ENCODE results near the gene PCSK2. TPM values are rescaled to one million over a fixed set of nuclear protein-coding genes. Genes with fewer than 3 reads are reported as not detected.

The PCSK2 gene
- polyA plus RNA-seq, 1 donor from 2014 or later: 27.9 TPM

DNA sequence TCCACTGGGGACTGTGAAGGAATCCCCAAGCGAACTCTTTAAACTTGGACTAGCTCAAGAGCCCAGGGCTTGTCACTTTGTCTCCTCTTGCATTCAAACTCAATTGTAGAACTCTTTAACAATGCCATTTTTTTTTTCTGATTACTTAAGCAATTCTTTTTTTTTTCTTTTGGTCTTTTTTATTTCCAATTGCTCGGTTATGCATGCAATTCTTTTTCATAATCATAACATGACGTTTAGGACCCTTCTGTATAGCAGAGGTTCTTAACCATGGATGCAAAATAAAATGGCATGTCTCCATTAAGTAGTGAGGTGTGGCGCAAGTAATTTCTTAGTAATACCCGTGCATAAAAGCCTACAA, 304.8 kb downstream of the PCSK2 start:
- no peaks in the 10 kb centered on the region for H3K9me2 ChIP-seq (ENCODE audit: insufficient read depth, low read length)
- peak overlapping the region; percentile 66 for H3K4me2 ChIP-seq (ENCODE audit: low read length)
- TF ChIP-seq SMC3 (conservative IDR thresholded peaks at IDR 0.05; ENCODE audit: poor library complexity): no peak
- TF ChIP-seq EZH2 (IDR thresholded peaks at IDR 0.05; ENCODE audit: borderline replicate concordance, insufficient read depth, low read length, poor library complexity, severe bottlenecking): no peak
- no peak for TF ChIP-seq POLR2AphosphoS5 (IDR thresholded peaks at IDR 0.05)
- TF ChIP-seq RAD21 (conservative IDR thresholded peaks at IDR 0.05): no peak
- TF ChIP-seq TAF1 (IDR thresholded peaks at IDR 0.05; ENCODE audit: low read depth): no peak
- TF ChIP-seq, protein P1, sequence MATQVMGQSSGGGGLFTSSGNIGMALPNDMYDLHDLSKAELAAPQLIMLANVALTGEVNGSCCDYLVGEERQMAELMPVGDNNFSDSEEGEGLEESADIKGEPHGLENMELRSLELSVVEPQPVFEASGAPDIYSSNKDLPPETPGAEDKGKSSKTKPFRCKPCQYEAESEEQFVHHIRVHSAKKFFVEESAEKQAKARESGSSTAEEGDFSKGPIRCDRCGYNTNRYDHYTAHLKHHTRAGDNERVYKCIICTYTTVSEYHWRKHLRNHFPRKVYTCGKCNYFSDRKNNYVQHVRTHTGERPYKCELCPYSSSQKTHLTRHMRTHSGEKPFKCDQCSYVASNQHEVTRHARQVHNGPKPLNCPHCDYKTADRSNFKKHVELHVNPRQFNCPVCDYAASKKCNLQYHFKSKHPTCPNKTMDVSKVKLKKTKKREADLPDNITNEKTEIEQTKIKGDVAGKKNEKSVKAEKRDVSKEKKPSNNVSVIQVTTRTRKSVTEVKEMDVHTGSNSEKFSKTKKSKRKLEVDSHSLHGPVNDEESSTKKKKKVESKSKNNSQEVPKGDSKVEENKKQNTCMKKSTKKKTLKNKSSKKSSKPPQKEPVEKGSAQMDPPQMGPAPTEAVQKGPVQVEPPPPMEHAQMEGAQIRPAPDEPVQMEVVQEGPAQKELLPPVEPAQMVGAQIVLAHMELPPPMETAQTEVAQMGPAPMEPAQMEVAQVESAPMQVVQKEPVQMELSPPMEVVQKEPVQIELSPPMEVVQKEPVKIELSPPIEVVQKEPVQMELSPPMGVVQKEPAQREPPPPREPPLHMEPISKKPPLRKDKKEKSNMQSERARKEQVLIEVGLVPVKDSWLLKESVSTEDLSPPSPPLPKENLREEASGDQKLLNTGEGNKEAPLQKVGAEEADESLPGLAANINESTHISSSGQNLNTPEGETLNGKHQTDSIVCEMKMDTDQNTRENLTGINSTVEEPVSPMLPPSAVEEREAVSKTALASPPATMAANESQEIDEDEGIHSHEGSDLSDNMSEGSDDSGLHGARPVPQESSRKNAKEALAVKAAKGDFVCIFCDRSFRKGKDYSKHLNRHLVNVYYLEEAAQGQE (IDR thresholded peaks at IDR 0.05; ENCODE audit: borderline replicate concordance): no peak
- TF ChIP-seq MXI1 (conservative IDR thresholded peaks at IDR 0.05; ENCODE audit: poor library complexity, severe bottlenecking): no peak
- TF ChIP-seq, protein P2, sequence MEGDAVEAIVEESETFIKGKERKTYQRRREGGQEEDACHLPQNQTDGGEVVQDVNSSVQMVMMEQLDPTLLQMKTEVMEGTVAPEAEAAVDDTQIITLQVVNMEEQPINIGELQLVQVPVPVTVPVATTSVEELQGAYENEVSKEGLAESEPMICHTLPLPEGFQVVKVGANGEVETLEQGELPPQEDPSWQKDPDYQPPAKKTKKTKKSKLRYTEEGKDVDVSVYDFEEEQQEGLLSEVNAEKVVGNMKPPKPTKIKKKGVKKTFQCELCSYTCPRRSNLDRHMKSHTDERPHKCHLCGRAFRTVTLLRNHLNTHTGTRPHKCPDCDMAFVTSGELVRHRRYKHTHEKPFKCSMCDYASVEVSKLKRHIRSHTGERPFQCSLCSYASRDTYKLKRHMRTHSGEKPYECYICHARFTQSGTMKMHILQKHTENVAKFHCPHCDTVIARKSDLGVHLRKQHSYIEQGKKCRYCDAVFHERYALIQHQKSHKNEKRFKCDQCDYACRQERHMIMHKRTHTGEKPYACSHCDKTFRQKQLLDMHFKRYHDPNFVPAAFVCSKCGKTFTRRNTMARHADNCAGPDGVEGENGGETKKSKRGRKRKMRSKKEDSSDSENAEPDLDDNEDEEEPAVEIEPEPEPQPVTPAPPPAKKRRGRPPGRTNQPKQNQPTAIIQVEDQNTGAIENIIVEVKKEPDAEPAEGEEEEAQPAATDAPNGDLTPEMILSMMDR (IDR thresholded peaks at IDR 0.05; ENCODE audit: poor library complexity, severe bottlenecking): no peak
- no peak for TF ChIP-seq EP300 (conservative IDR thresholded peaks at IDR 0.05; ENCODE audit: poor library complexity, severe bottlenecking)
- peak overlapping the region; percentile 77 for H3K9ac ChIP-seq (ENCODE audit: low read length)
- no peaks in the 10 kb centered on the region for H4K20me1 ChIP-seq (ENCODE audit: insufficient read depth)
- peak overlapping the region; percentile 70 for H3K4me3 ChIP-seq (ENCODE audit: low read length)
- H3K79me2 ChIP-seq (replicated peaks; ENCODE audit: insufficient read depth, low read length): no peaks in the 10 kb centered on the region
- no peaks in the 10 kb centered on the region for H3K36me3 ChIP-seq (ENCODE audit: insufficient read depth, low read length)
- no peaks in the 10 kb centered on the region for H3F3A ChIP-seq (ENCODE audit: insufficient read depth, low read length, poor library complexity, severe bottlenecking)
- peaks cover 18% of the 10 kb centered on the region for H3K27me3 ChIP-seq (ENCODE audit: insufficient read depth, low read depth, low read length)
- peak overlapping the region; percentile 85 for H2AFZ ChIP-seq (ENCODE audit: low read depth, low read length)
- peak overlapping the region; percentile 56 for H3K27ac ChIP-seq (ENCODE audit: low read length)
- H3K9me3 ChIP-seq (ENCODE audit: low read length): no peaks in the 10 kb centered on the region

DNA sequence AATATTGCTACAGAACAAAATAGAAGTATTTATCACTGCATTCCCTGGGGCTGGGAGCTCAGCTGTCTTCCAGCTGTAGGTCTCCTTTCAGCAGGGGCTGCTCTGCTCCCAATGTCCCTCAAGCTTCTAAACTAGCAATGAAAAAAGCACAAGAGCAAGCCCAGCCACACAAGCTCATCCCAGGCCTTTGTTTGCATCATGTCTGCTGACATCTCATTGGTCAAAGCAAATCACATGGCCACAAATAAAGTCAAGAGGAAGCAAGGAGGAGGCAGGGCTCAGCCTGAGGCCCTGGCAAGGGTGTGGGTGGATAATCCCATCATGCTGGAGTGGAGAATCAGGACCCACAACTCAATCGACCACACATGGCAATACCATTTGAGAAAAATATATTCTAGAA, 306.6 kb downstream of the PCSK2 start:
- Histone ChIP-seq H3K79me2 (replicated peaks; ENCODE audit: insufficient read depth, low read length) (no peaks in the 10 kb centered on the region), H3K36me3 (ENCODE audit: insufficient read depth, low read length) (no peaks in the 10 kb centered on the region), H3K4me3 (ENCODE audit: low read length) (no peak overlapping the region), H3K9ac (ENCODE audit: low read length) (no peak overlapping the region), H3K9me2 (ENCODE audit: insufficient read depth, low read length) (no peaks in the 10 kb centered on the region), H4K20me1 (ENCODE audit: insufficient read depth) (no peaks in the 10 kb centered on the region), H3K27ac (ENCODE audit: low read length) (no peak overlapping the region), H3K9me3 (ENCODE audit: low read length) (no peaks in the 10 kb centered on the region), H3F3A (ENCODE audit: insufficient read depth, low read length, poor library complexity, severe bottlenecking) (no peaks in the 10 kb centered on the region), H3K4me2 (ENCODE audit: low read length) (no peak overlapping the region), H2AFZ (ENCODE audit: low read depth, low read length) (no peak overlapping the region), H3K27me3 (ENCODE audit: insufficient read depth, low read depth, low read length) (peaks cover 18% of the 10 kb centered on the region)
- TF ChIP-seq MXI1 (conservative IDR thresholded peaks at IDR 0.05; ENCODE audit: poor library complexity, severe bottlenecking) (no peak), SMC3 (conservative IDR thresholded peaks at IDR 0.05; ENCODE audit: poor library complexity) (no peak), TAF1 (IDR thresholded peaks at IDR 0.05; ENCODE audit: low read depth) (no peak), POLR2AphosphoS5 (IDR thresholded peaks at IDR 0.05) (no peak), EZH2 (IDR thresholded peaks at IDR 0.05; ENCODE audit: borderline replicate concordance, insufficient read depth, low read length, poor library complexity, severe bottlenecking) (no peak), RAD21 (conservative IDR thresholded peaks at IDR 0.05) (no peak), EP300 (conservative IDR thresholded peaks at IDR 0.05; ENCODE audit: poor library complexity, severe bottlenecking) (no peak)
- TF ChIP-seq, protein P2 (IDR thresholded peaks at IDR 0.05; ENCODE audit: poor library complexity, severe bottlenecking): no peak
- TF ChIP-seq, protein P1 (IDR thresholded peaks at IDR 0.05; ENCODE audit: borderline replicate concordance): no peak
